Fibroblast of lung (primary cell): ENCODE measurements around the gene P2RX4. TPM values are rescaled to one million over a fixed set of nuclear protein-coding genes. Genes with fewer than 3 reads are reported as not detected.

ENCODE experiments used
- DNase-seq, 2 donors: peaks; one replicate each; pipeline versions ENCODE4 v3.0.0 to v3.0.0-alpha.2; 2010; ENCODE audit warnings: low read depth in 2 of 2
- H2AFZ ChIP-seq: 2 replicates; pipeline ENCODE4 v1.5.1; 2012; ENCODE audit warnings: low read length, control low read depth, inconsistent platforms
- H3K27ac ChIP-seq: 2 replicates; pipeline ENCODE4 v1.5.1; 2011; ENCODE audit warnings: low read length, control low read depth; ENCODE audit not compliant: insufficient read depth
- H3K27me3 ChIP-seq: 2 replicates; pipeline ENCODE4 v1.5.1; 2011; ENCODE audit warnings: mild to moderate bottlenecking, low read length; ENCODE audit not compliant: control insufficient read depth, insufficient read depth
- H3K36me3 ChIP-seq: 2 replicates; pipeline ENCODE4 v1.5.1; 2011; ENCODE audit warnings: low read length; ENCODE audit not compliant: control insufficient read depth, insufficient read depth
- H3K4me1 ChIP-seq: 2 replicates; pipeline ENCODE4 v1.5.1; 2011; ENCODE audit warnings: low read length; ENCODE audit not compliant: control insufficient read depth, insufficient read depth; ENCODE audit errors: extremely low read depth
- H3K4me2 ChIP-seq: 2 replicates; pipeline ENCODE4 v1.5.1; 2011; ENCODE audit warnings: low read length, control low read depth; ENCODE audit not compliant: insufficient read depth; ENCODE audit errors: extremely low read depth
- H3K4me3 ChIP-seq, 4 experiments: fragments of 200-600 bp in 1 of 4; sonication (generic) in 1 of 4; replicated peaks in 1 of 4; 2 replicates each; pipeline ENCODE4 v1.5.1; 2011 to 2016; ENCODE audit warnings: low read length in 4 of 4, low read depth in 3 of 4, mild to moderate bottlenecking in 3 of 4, control low read depth in 2 of 4, inconsistent platforms in 1 of 4, mixed read lengths in 1 of 4; ENCODE audit not compliant: insufficient read depth in 1 of 4; ENCODE audit errors: control extremely low read depth in 1 of 4
- H3K79me2 ChIP-seq: 2 replicates; pipeline ENCODE4 v1.5.1; 2012; ENCODE audit warnings: mild to moderate bottlenecking, low read length, inconsistent platforms; ENCODE audit not compliant: control insufficient read depth, insufficient read depth
- H3K9ac ChIP-seq: 2 replicates; pipeline ENCODE4 v1.5.1; 2011; ENCODE audit warnings: mild to moderate bottlenecking, low read length, control low read depth; ENCODE audit not compliant: insufficient read depth
- H3K9me3 ChIP-seq: 2 replicates; pipeline ENCODE4 v1.5.1; 2012; ENCODE audit warnings: low read depth, low read length; ENCODE audit not compliant: control insufficient read depth, insufficient read depth
- H4K20me1 ChIP-seq: 2 replicates; pipeline ENCODE4 v1.5.1; 2011; ENCODE audit warnings: low read length; ENCODE audit not compliant: control insufficient read depth, insufficient read depth; ENCODE audit errors: extremely low read depth
- EZH2 ChIP-seq: IDR thresholded peaks from 2 replicates; pipeline ENCODE4 v1.5.1; 2012; ENCODE audit warnings: low read length, control low read depth, mild to moderate bottlenecking; ENCODE audit errors: missing control alignments
- polyA plus RNA-seq, 2 donors: library from polyadenylated mRNA; depleted of rRNA in 1 of 2; stranded (reverse) in 1 of 2; unstranded in 1 of 2; fragments of >200 nt; gene quantifications; 2 replicates each; pipeline ENCODE4 v1.2.1, GENCODE V29; 2011 to 2012; ENCODE audit warnings: missing spikeins in 1 of 2
- total RNA-seq: library from RNA; depleted of rRNA; stranded (reverse); fragments of >200 nt; gene quantifications from 2 replicates; pipeline ENCODE4 v1.2.1, GENCODE V29; 2014
- TF ChIP-seq, protein P1 (sequence below), 2 donors: IDR thresholded peaks in 1 of 2; conservative IDR thresholded peaks in 1 of 2; 1 replicate in 1 of 2; 2 replicates in 1 of 2; pipeline ENCODE4 v1.5.1; 2011 to 2012; ENCODE audit warnings: low read length in 2 of 2, control low read depth in 1 of 2, inconsistent platforms in 1 of 2, low read depth in 1 of 2, mild to moderate bottlenecking in 1 of 2

The P2RX4 gene
- total and polyA plus RNA-seq, 2 donors (not counting 1 experiment from before 2014, with no cell fraction given), result 27.2 to 59.8 TPM

DNA sequence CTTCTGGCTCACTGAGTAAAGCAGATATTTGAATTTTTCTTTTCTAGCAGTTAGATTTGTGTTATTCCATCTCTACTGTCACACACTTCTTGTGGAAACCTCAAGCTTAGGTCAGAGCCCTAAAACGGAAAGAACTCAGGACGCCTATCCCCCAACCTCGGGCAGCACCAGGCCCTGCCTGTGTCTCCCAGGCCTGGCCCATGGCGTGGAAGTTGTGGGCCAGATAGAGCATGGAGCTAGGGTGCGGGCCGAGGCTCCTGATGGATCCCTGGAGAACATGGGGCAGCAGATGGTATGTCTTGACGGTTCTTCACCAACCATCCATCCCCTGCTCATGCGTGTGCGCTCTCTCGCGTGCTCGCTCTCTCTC is 20.6 kb downstream of the P2RX4 start:
- Histone ChIP-seq H3K4me1 (no peaks in the 10 kb centered on the region), H4K20me1 (no peaks in the 10 kb centered on the region), H3K4me2 (no peak overlapping the region), H3K27me3 (no peaks in the 10 kb centered on the region), H3K36me3 (peaks cover 10% of the 10 kb centered on the region), H3K27ac (no peak overlapping the region), H3K9me3 (no peaks in the 10 kb centered on the region), H3K79me2 (no peaks in the 10 kb centered on the region), H3K4me3 (no peak overlapping the region), H3K9ac (no peak overlapping the region), H2AFZ (no peak overlapping the region)
- TF ChIP-seq EZH2, result no peak
- TF ChIP-seq, protein P1, sequence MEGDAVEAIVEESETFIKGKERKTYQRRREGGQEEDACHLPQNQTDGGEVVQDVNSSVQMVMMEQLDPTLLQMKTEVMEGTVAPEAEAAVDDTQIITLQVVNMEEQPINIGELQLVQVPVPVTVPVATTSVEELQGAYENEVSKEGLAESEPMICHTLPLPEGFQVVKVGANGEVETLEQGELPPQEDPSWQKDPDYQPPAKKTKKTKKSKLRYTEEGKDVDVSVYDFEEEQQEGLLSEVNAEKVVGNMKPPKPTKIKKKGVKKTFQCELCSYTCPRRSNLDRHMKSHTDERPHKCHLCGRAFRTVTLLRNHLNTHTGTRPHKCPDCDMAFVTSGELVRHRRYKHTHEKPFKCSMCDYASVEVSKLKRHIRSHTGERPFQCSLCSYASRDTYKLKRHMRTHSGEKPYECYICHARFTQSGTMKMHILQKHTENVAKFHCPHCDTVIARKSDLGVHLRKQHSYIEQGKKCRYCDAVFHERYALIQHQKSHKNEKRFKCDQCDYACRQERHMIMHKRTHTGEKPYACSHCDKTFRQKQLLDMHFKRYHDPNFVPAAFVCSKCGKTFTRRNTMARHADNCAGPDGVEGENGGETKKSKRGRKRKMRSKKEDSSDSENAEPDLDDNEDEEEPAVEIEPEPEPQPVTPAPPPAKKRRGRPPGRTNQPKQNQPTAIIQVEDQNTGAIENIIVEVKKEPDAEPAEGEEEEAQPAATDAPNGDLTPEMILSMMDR (conservative IDR thresholded peaks at IDR 0.05 in 1 of 2, IDR thresholded peaks at IDR 0.05 in 1 of 2; ENCODE audit: low read depth in 1 of 2, low read length in 2 of 2), result no peak
- DNase-seq, result no peak

DNA sequence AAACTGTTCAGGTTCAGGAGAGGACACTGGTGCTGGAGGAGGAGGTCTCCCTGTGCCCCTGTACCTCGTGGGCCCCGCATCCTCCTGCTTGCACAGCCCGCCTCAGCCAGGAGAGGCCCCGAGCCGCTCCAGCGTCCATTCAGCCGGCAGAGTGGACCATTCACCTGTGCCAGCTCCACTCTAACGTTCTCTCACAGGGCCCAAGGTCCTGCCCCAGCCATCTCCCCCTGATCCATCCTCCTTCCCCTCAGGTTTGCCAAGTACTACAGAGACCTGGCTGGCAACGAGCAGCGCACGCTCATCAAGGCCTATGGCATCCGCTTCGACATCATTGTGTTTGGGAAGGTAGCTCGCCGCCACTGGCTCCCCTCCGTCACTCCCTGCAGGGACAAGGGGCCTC is 22.2 kb downstream of the P2RX4 start:
- Histone ChIP-seq H3K4me2 (no peak overlapping the region), H3K27ac (no peak overlapping the region), H3K79me2 (no peaks in the 10 kb centered on the region), H3K27me3 (no peaks in the 10 kb centered on the region), H3K9ac (no peak overlapping the region), H3K9me3 (no peaks in the 10 kb centered on the region), H4K20me1 (no peaks in the 10 kb centered on the region), H3K4me1 (no peaks in the 10 kb centered on the region), H3K36me3 (peaks cover 10% of the 10 kb centered on the region), H2AFZ (no peak overlapping the region), H3K4me3 (no peak overlapping the region)
- no peak for DNase-seq
- no peak for TF ChIP-seq EZH2
- TF ChIP-seq, protein P1 (conservative IDR thresholded peaks at IDR 0.05 in 1 of 2, IDR thresholded peaks at IDR 0.05 in 1 of 2; ENCODE audit: low read depth in 1 of 2, low read length in 2 of 2), result no peak

DNA sequence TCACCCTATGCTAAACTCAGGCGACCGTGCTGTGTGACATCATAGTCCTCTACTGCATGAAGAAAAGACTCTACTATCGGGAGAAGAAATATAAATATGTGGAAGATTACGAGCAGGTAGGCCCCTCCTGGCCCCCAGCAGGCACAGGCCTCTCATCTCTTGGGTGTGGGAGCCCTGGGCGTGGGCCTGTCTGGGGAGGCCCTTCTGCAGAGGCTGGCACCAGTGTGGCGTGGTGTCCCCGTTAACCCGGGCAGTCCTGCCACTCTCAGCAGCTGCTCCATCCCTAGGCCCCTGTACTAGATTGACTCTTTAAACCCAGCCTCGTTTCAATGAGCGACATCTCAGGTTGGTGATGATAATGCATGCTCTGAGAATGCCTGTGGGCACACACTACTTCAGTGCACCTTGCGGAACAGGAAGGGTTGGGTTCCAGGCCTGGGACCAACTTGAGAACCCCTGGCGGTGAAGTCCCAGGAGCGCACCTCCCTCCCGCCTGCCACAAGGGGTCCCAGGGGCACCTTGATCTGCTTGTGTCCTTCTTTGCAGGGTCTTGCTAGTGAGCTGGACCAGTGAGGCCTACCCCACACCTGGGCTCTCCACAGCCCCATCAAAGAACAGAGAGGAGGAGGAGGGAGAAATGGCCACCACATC is 23.2 kb downstream of the P2RX4 start:
- peaks cover 10% of the 10 kb centered on the region for H3K36me3 ChIP-seq
- no peak overlapping the region for H3K27ac ChIP-seq
- H3K4me1 ChIP-seq, result no peaks in the 10 kb centered on the region
- no peak overlapping the region for H3K4me3 ChIP-seq
- H3K9me3 ChIP-seq, result no peaks in the 10 kb centered on the region
- H3K27me3 ChIP-seq, result no peaks in the 10 kb centered on the region
- H3K9ac ChIP-seq, result no peak overlapping the region
- no peak overlapping the region for H2AFZ ChIP-seq
- no peak for DNase-seq
- H4K20me1 ChIP-seq, result no peaks in the 10 kb centered on the region
- no peaks in the 10 kb centered on the region for H3K79me2 ChIP-seq
- TF ChIP-seq EZH2, result no peak
- TF ChIP-seq, protein P1 (conservative IDR thresholded peaks at IDR 0.05 in 1 of 2, IDR thresholded peaks at IDR 0.05 in 1 of 2; ENCODE audit: low read depth in 1 of 2, low read length in 2 of 2), result no peak
- no peak overlapping the region for H3K4me2 ChIP-seq
